ENCODE results near the gene GTF2IRD1.

- TF ChIP-seq CTCF (IDR thresholded peaks at IDR 0.05) (no peak), POLR2A (IDR thresholded peaks at IDR 0.05) (no peak)
Measured at GRCh38 chr7:74518041-74518440, 64.3 kb downstream of the GTF2IRD1 start.

Measured in Peyer's patch (tissue), 4 donors.